Hepatocyte (in vitro differentiated cells): ENCODE measurements around the gene SPSB1. TPM values are rescaled to one million over a fixed set of nuclear protein-coding genes. Genes with fewer than 3 reads are reported as not detected.

ENCODE experiments used
- DNase-seq: peaks from one replicate; pipeline ENCODE4 v3.0.0-alpha.2; 2016; ENCODE audit warnings: low spot score
- H2AFZ ChIP-seq: fragments of 200-600 bp; sonication (generic); 2 replicates; pipeline ENCODE4 v1.6.0; 2016; ENCODE audit warnings: antibody characterized with exemption, mild to moderate bottlenecking
- H3K27ac ChIP-seq: fragments of 200-600 bp; sonication (generic); 2 replicates; pipeline ENCODE4 v1.5.1; 2016; ENCODE audit warnings: mild to moderate bottlenecking
- H3K27me3 ChIP-seq: fragments of 200-600 bp; sonication (generic); 2 replicates; pipeline ENCODE4 v1.6.1; 2016
- H3K36me3 ChIP-seq: fragments of 200-600 bp; sonication (generic); replicated peaks from 2 replicates; pipeline ENCODE4 v1.5.1; 2016; ENCODE audit warnings: low read depth; ENCODE audit not compliant: insufficient read depth
- H3K4me1 ChIP-seq: fragments of 200-600 bp; sonication (generic); 2 replicates; pipeline ENCODE4 v1.5.1; 2016; ENCODE audit warnings: mild to moderate bottlenecking, moderate library complexity; ENCODE audit not compliant: insufficient read depth
- H3K4me2 ChIP-seq: fragments of 200-600 bp; sonication (generic); 2 replicates; pipeline ENCODE4 v1.6.0; 2016
- H3K4me3 ChIP-seq: fragments of 200-600 bp; sonication (generic); 2 replicates; pipeline ENCODE4 v1.5.1; 2016; ENCODE audit warnings: mild to moderate bottlenecking
- H3K79me2 ChIP-seq: fragments of 200-600 bp; sonication (generic); 2 replicates; pipeline ENCODE4 v1.6.0; 2017; ENCODE audit warnings: mild to moderate bottlenecking
- H3K9me2 ChIP-seq: fragments of 200-600 bp; sonication (generic); replicated peaks from 2 replicates; pipeline ENCODE4 v1.6.0; 2017; ENCODE audit warnings: mild to moderate bottlenecking; ENCODE audit not compliant: insufficient read depth
- H3K9me3 ChIP-seq: fragments of 200-600 bp; sonication (generic); 2 replicates; pipeline ENCODE4 v1.5.1; 2016; ENCODE audit warnings: low read depth, mild to moderate bottlenecking
- H4K20me1 ChIP-seq: fragments of 200-600 bp; sonication (generic); 2 replicates; pipeline ENCODE4 v1.6.0; 2016; ENCODE audit warnings: mild to moderate bottlenecking; ENCODE audit not compliant: insufficient read depth, poor library complexity, severe bottlenecking
- CTCF ChIP-seq: fragments of 200-600 bp; sonication (generic); IDR thresholded peaks from 2 replicates; pipeline ENCODE4 v1.5.1; 2016; ENCODE audit warnings: antibody characterized with exemption, mild to moderate bottlenecking; ENCODE audit not compliant: poor library complexity
- EZH2 ChIP-seq: fragments of 200-600 bp; sonication (generic); IDR thresholded peaks from 2 replicates; pipeline ENCODE4 v1.6.1; 2016; ENCODE audit warnings: antibody characterized with exemption, mild to moderate bottlenecking, borderline replicate concordance
- EZH2phosphoT487 ChIP-seq: fragments of 200-600 bp; sonication (generic); IDR thresholded peaks from one replicate; pipeline ENCODE4 v1.6.1; 2018; ENCODE audit warnings: antibody characterized with exemption, mild to moderate bottlenecking, low read depth, moderate library complexity; ENCODE audit not compliant: unreplicated experiment, severe bottlenecking
- WGBS: methylation state at CpG from one replicate; pipeline ENCODE4 v1.1.6; 2016; ENCODE audit warnings: low lambda C conversion rate; ENCODE audit errors: missing lambda C conversion rate; 5-methylcytosine and 5-hydroxymethylcytosine counted together
- polyA plus RNA-seq: library from polyadenylated mRNA; unstranded; fragments of >200 nt; fragmentation: Nextera tagmentation; extraction: Ambion mirVana; gene quantifications from 2 replicates; pipeline ENCODE4 v1.2.1, GENCODE V29; 2016
- total RNA-seq: library from RNA; depleted of rRNA; stranded (reverse); fragments of >200 nt; gene quantifications from 2 replicates; pipeline ENCODE4 v1.2.3, GENCODE V29; 2014

Gene SPSB1
- total and polyA plus RNA-seq, 2 experiments from 2014 or later: 61.3 to 102 TPM

GRCh38 chr1:9343269-9343668 is 50.6 kb downstream of the SPSB1 start:
- peaks cover 81% of the 10 kb centered on the region for H4K20me1 ChIP-seq
- DNase-seq: no peak

GRCh38 chr1:9344426-9345200 is 51.9 kb downstream of the SPSB1 start:
- no peak overlapping the region for H2AFZ ChIP-seq
- H4K20me1 ChIP-seq: peaks cover 77% of the 10 kb centered on the region
- H3K4me3 ChIP-seq: no peak overlapping the region
- TF ChIP-seq CTCF: no peak
- no peak for TF ChIP-seq EZH2
- no peak for TF ChIP-seq EZH2phosphoT487
- H3K9me2 ChIP-seq: no peaks in the 10 kb centered on the region
- no peak for DNase-seq
- no peaks in the 10 kb centered on the region for H3K27me3 ChIP-seq
- 93% methylated on average over 13 of the region's 13 CpGs for WGBS
- H3K36me3 ChIP-seq: no peaks in the 10 kb centered on the region
- no peaks in the 10 kb centered on the region for H3K9me3 ChIP-seq
- H3K27ac ChIP-seq: no peak overlapping the region
- H3K4me2 ChIP-seq: no peak overlapping the region
- H3K4me1 ChIP-seq: peaks cover 12% of the 10 kb centered on the region
- peaks cover 95% of the 10 kb centered on the region for H3K79me2 ChIP-seq

More at GRCh38 chr1:9343269-9343668, 50.6 kb downstream of the SPSB1 start:
- TF ChIP-seq EZH2phosphoT487 (no peak), CTCF (no peak), EZH2 (no peak)
- H3K4me1 ChIP-seq: peaks cover 23% of the 10 kb centered on the region
- H2AFZ ChIP-seq: no peak overlapping the region
- H3K27me3 ChIP-seq: no peaks in the 10 kb centered on the region
- H3K27ac ChIP-seq: no peak overlapping the region
- WGBS: 98% methylated on average over 6 of the region's 6 CpGs
- no peaks in the 10 kb centered on the region for H3K36me3 ChIP-seq
- no peak overlapping the region for H3K4me3 ChIP-seq
- H3K9me2 ChIP-seq: no peaks in the 10 kb centered on the region
- peaks cover 94% of the 10 kb centered on the region for H3K79me2 ChIP-seq
- H3K9me3 ChIP-seq: no peaks in the 10 kb centered on the region
- no peak overlapping the region for H3K4me2 ChIP-seq

- no peaks in the 10 kb centered on the region for H3K9me2 ChIP-seq
- H3K4me1 ChIP-seq: peaks cover 15% of the 10 kb centered on the region
- WGBS: 88% methylated on average over 6 of the region's 6 CpGs
- no peaks in the 10 kb centered on the region for H3K36me3 ChIP-seq
- TF ChIP-seq EZH2 (no peak), EZH2phosphoT487 (no peak), CTCF (no peak)
- no peak overlapping the region for H3K27ac ChIP-seq
- no peak overlapping the region for H3K4me2 ChIP-seq
- H3K27me3 ChIP-seq: no peaks in the 10 kb centered on the region
- no peak for DNase-seq
- H3K9me3 ChIP-seq: no peaks in the 10 kb centered on the region
- no peak overlapping the region for H3K4me3 ChIP-seq
- peaks cover 95% of the 10 kb centered on the region for H3K79me2 ChIP-seq
- peaks cover 77% of the 10 kb centered on the region for H4K20me1 ChIP-seq
- H2AFZ ChIP-seq: no peak overlapping the region
Observed at GRCh38 chr1:9345471-9345870, 52.8 kb downstream of the SPSB1 start.
